Neuron (in vitro differentiated cells): ENCODE data around the gene CHRD.

Source experiments
- H2AFZ ChIP-seq: one replicate; pipeline ENCODE4 v1.6.1; 2013; ENCODE audit warnings: low read depth, mild to moderate bottlenecking, inconsistent platforms, low read length, moderate library complexity
- H3K27me3 ChIP-seq: one replicate; pipeline ENCODE4 v1.6.1; 2013; ENCODE audit warnings: low read length; ENCODE audit not compliant: insufficient read depth
- H3K36me3 ChIP-seq: one replicate; pipeline ENCODE4 v1.6.1; 2013; ENCODE audit warnings: low read length; ENCODE audit not compliant: insufficient read depth
- H3K4me1 ChIP-seq: one replicate; pipeline ENCODE4 v1.6.1; 2013; ENCODE audit warnings: low read length; ENCODE audit not compliant: insufficient read depth
- H3K4me3 ChIP-seq: 2 replicates; pipeline ENCODE4 v1.5.1; 2013; ENCODE audit warnings: mild to moderate bottlenecking, low read length, moderate library complexity
- H3K9me3 ChIP-seq: one replicate; pipeline ENCODE4 v1.6.1; 2013; ENCODE audit warnings: low read length

Gene CHRD

GRCh38 chr3:184375747-184376461 lies 4.0 kb upstream of the CHRD start:
- Histone ChIP-seq H3K4me1 (peaks cover 45% of the 10 kb centered on the region), H3K27me3 (peaks cover 4% of the 10 kb centered on the region), H3K9me3 (no peaks in the 10 kb centered on the region), H3K36me3 (no peaks in the 10 kb centered on the region), H3K4me3 (no peak overlapping the region), H2AFZ (no peak overlapping the region)

- Histone ChIP-seq H2AFZ (no peak overlapping the region), H3K9me3 (no peaks in the 10 kb centered on the region), H3K4me3 (peak overlapping the region; percentile 29), H3K36me3 (no peaks in the 10 kb centered on the region), H3K27me3 (peaks cover 4% of the 10 kb centered on the region), H3K4me1 (peaks cover 39% of the 10 kb centered on the region)
These were observed 2.5 kb upstream of the CHRD start for GRCh38 chr3:184377374-184377773.

- H2AFZ ChIP-seq, result peak within 1 kb of the TSS; percentile 20
These were observed 1.9 kb upstream of the CHRD start, which contains the start of gene THPO for GRCh38 chr3:184377882-184378445. Gene THPO, minus strand, starts transcription at chr3:184378207. Its CDS starts 1,948 bp downstream, at chr3:184376259.

GRCh38 chr3:184378651-184379357 lies 1.1 kb upstream of the CHRD start:
- Histone ChIP-seq H3K36me3 (no peaks in the 10 kb centered on the region), H3K27me3 (peaks cover 4% of the 10 kb centered on the region), H2AFZ (no peak overlapping the region), H3K4me1 (peaks cover 36% of the 10 kb centered on the region), H3K4me3 (peak overlapping the region; percentile 43), H3K9me3 (no peaks in the 10 kb centered on the region)

More at GRCh38 chr3:184377882-184378445, 1.9 kb upstream of the CHRD start, which contains the start of gene THPO:
- Histone ChIP-seq H3K27me3 (peaks cover 4% of the 10 kb centered on the region), H3K4me3 (peak within 1 kb of the TSS; percentile 29), H3K4me1 (peaks cover 36% of the 10 kb centered on the region), H3K9me3 (no peaks in the 10 kb centered on the region), H3K36me3 (no peaks in the 10 kb centered on the region)

- Histone ChIP-seq H3K27me3 (peaks cover 4% of the 10 kb centered on the region), H3K4me1 (peaks cover 36% of the 10 kb centered on the region), H3K4me3 (peak overlapping the region; percentile 42), H3K9me3 (no peaks in the 10 kb centered on the region), H3K36me3 (no peaks in the 10 kb centered on the region), H2AFZ (no peak overlapping the region)
These were observed 352 bp downstream of the CHRD start for GRCh38 chr3:184380185-184380626.

GRCh38 chr3:184380627-184381260 lies 890 bp downstream of the CHRD start:
- Histone ChIP-seq H2AFZ (no peak overlapping the region), H3K4me3 (peak overlapping the region; percentile 42), H3K9me3 (no peaks in the 10 kb centered on the region), H3K4me1 (peaks cover 36% of the 10 kb centered on the region), H3K27me3 (peaks cover 4% of the 10 kb centered on the region), H3K36me3 (no peaks in the 10 kb centered on the region)

GRCh38 chr3:184381261-184382224 lies 1.7 kb downstream of the CHRD start:
- H3K9me3 ChIP-seq, result no peaks in the 10 kb centered on the region
- H3K4me3 ChIP-seq, result no peak overlapping the region
- H3K4me1 ChIP-seq, result peaks cover 36% of the 10 kb centered on the region
- no peaks in the 10 kb centered on the region for H3K36me3 ChIP-seq
- H3K27me3 ChIP-seq, result peaks cover 4% of the 10 kb centered on the region
- H2AFZ ChIP-seq, result no peak overlapping the region

GRCh38 chr3:184382326-184383032 lies 2.6 kb downstream of the CHRD start:
- Histone ChIP-seq H3K9me3 (no peaks in the 10 kb centered on the region), H3K36me3 (no peaks in the 10 kb centered on the region), H2AFZ (no peak overlapping the region), H3K27me3 (peaks cover 4% of the 10 kb centered on the region), H3K4me3 (no peak overlapping the region), H3K4me1 (peaks cover 32% of the 10 kb centered on the region)

GRCh38 chr3:184383033-184383740 lies 3.3 kb downstream of the CHRD start:
- Histone ChIP-seq H2AFZ (no peak overlapping the region), H3K36me3 (no peaks in the 10 kb centered on the region), H3K27me3 (peaks cover 4% of the 10 kb centered on the region)

GRCh38 chr3:184384342-184384741 lies 4.5 kb downstream of the CHRD start:
- H3K27me3 ChIP-seq, result peaks cover 4% of the 10 kb centered on the region

More at GRCh38 chr3:184383033-184383740, 3.3 kb downstream of the CHRD start:
- Histone ChIP-seq H3K9me3 (no peaks in the 10 kb centered on the region), H3K4me1 (peaks cover 25% of the 10 kb centered on the region), H3K4me3 (no peak overlapping the region)

GRCh38 chr3:184384856-184385422 lies 5.1 kb downstream of the CHRD start:
- peaks cover 14% of the 10 kb centered on the region for H3K4me1 ChIP-seq
- no peaks in the 10 kb centered on the region for H3K9me3 ChIP-seq
- peaks cover 4% of the 10 kb centered on the region for H3K27me3 ChIP-seq
- no peaks in the 10 kb centered on the region for H3K36me3 ChIP-seq
- no peak overlapping the region for H2AFZ ChIP-seq
- H3K4me3 ChIP-seq, result no peak overlapping the region

More at GRCh38 chr3:184384342-184384741, 4.5 kb downstream of the CHRD start:
- Histone ChIP-seq H3K4me3 (no peak overlapping the region), H3K9me3 (no peaks in the 10 kb centered on the region), H3K36me3 (no peaks in the 10 kb centered on the region), H2AFZ (no peak overlapping the region), H3K4me1 (peaks cover 16% of the 10 kb centered on the region)
